GM23338 (cell line): Measurements from ENCODE around the gene SLC26A4. TPM values are rescaled to one million over a fixed set of nuclear protein-coding genes. Genes with fewer than 3 reads are reported as not detected.

Experiments
- ATAC-seq: fragments of 200-7000 bp; cut with Tn5 transposase; 3 replicates; pipeline ENCODE4 v1.9.1; 2020
- DNase-seq: peaks from one replicate; pipeline ENCODE4 v3.0.0-alpha.2; 2015; ENCODE audit warnings: low spot score
- H2AFZ ChIP-seq: fragments of 200-600 bp; sonication (generic); 2 replicates; pipeline ENCODE4 v1.8.0; 2016; ENCODE audit warnings: antibody characterized with exemption, mild to moderate bottlenecking, moderate library complexity
- H3F3A ChIP-seq: fragments of 200-600 bp; sonication (generic); replicated peaks from 2 replicates; pipeline ENCODE4 v1.8.0; 2017; ENCODE audit warnings: antibody characterized with exemption, mixed run types, low read depth
- H3K27ac ChIP-seq: fragments of 200-600 bp; sonication (generic); 2 replicates; pipeline ENCODE4 v1.6.1; 2016; ENCODE audit warnings: low read depth
- H3K27me3 ChIP-seq: fragments of 200-600 bp; sonication (generic); 2 replicates; pipeline ENCODE4 v1.8.0; 2016; ENCODE audit warnings: mild to moderate bottlenecking, mixed run types, moderate library complexity; ENCODE audit not compliant: insufficient read depth
- H3K36me3 ChIP-seq: fragments of 200-600 bp; sonication (generic); 2 replicates; pipeline ENCODE4 v1.8.0; 2016; ENCODE audit warnings: mild to moderate bottlenecking; ENCODE audit not compliant: insufficient read depth
- H3K4me1 ChIP-seq: fragments of 200-600 bp; sonication (generic); 2 replicates; pipeline ENCODE4 v1.8.0; 2016; ENCODE audit warnings: mild to moderate bottlenecking, moderate library complexity; ENCODE audit not compliant: insufficient read depth
- H3K4me2 ChIP-seq: fragments of 200-600 bp; sonication (generic); 2 replicates; pipeline ENCODE4 v1.7.1; 2017; ENCODE audit warnings: mixed run types
- H3K4me3 ChIP-seq: fragments of 200-600 bp; sonication (generic); 2 replicates; pipeline ENCODE4 v1.6.1; 2016; ENCODE audit warnings: mixed run types
- H3K79me2 ChIP-seq: fragments of 200-600 bp; sonication (generic); replicated peaks from 2 replicates; pipeline ENCODE4 v1.8.0; 2017; ENCODE audit warnings: mild to moderate bottlenecking; ENCODE audit not compliant: insufficient read depth
- H3K9me2 ChIP-seq: fragments of 200-600 bp; sonication (generic); 2 replicates; pipeline ENCODE4 v1.8.0; 2017; ENCODE audit not compliant: insufficient read depth
- H4K20me1 ChIP-seq: fragments of 200-600 bp; sonication (generic); replicated peaks from 2 replicates; pipeline ENCODE4 v1.8.0; 2017; ENCODE audit warnings: mild to moderate bottlenecking; ENCODE audit not compliant: insufficient read depth
- H3K27ac Mint-ChIP-seq: 2 replicates; pipeline ENCODE4 v1.8.0; 2020; ENCODE audit warnings: inconsistent platforms, mild to moderate bottlenecking, moderate library complexity, mixed read lengths
- H3K27me3 Mint-ChIP-seq: 3 replicates; pipeline ENCODE4 v1.8.0; 2022; ENCODE audit warnings: low read depth, mild to moderate bottlenecking, moderate library complexity, mixed read lengths, inconsistent platforms; ENCODE audit not compliant: insufficient read depth, poor library complexity
- H3K36me3 Mint-ChIP-seq: 3 replicates; pipeline ENCODE4 v1.8.0; 2021; ENCODE audit warnings: low read depth, mild to moderate bottlenecking, inconsistent platforms, moderate library complexity, mixed read lengths
- H3K4me1 Mint-ChIP-seq: 3 replicates; pipeline ENCODE4 v1.8.0; 2020; ENCODE audit warnings: mild to moderate bottlenecking, inconsistent platforms, mixed read lengths
- H3K4me3 Mint-ChIP-seq: 3 replicates; pipeline ENCODE4 v1.8.0; 2021; ENCODE audit warnings: moderate library complexity, mild to moderate bottlenecking, inconsistent platforms, mixed read lengths
- H3K9me3 Mint-ChIP-seq: 3 replicates; pipeline ENCODE4 v1.8.0; 2020; ENCODE audit warnings: moderate library complexity, mild to moderate bottlenecking, inconsistent platforms, mixed read lengths
- CREB1 ChIP-seq: fragments of 250-450 bp; sonication (Bioruptor Pico); IDR thresholded peaks from 2 replicates; pipeline ENCODE4 v1.5.0; 2020; ENCODE audit warnings: low read depth, mild to moderate bottlenecking, moderate library complexity
- CTCF ChIP-seq, 2 experiments: fragments of 200-600 bp in 1 of 2; sonication (generic) in 1 of 2; conservative IDR thresholded peaks; 2 replicates each; pipeline versions ENCODE4 v1.5.1 to v1.6.1; 2016 to 2017; ENCODE audit warnings: antibody characterized with exemption in 2 of 2, low read depth in 2 of 2, mild to moderate bottlenecking in 2 of 2, moderate library complexity in 1 of 2
- ETS1 ChIP-seq: IDR thresholded peaks from 2 replicates; pipeline ENCODE4 v1.6.1; 2016; ENCODE audit warnings: antibody characterized with exemption
- EZH2 ChIP-seq: fragments of 200-600 bp; sonication (generic); IDR thresholded peaks from one replicate; pipeline ENCODE4 v1.8.0; 2017; ENCODE audit warnings: antibody characterized with exemption, mild to moderate bottlenecking, low read depth; ENCODE audit not compliant: unreplicated experiment
- EZH2phosphoT487 ChIP-seq: fragments of 200-600 bp; sonication (generic); IDR thresholded peaks from one replicate; pipeline ENCODE4 v1.8.1; 2018; ENCODE audit warnings: antibody characterized with exemption; ENCODE audit not compliant: unreplicated experiment
- JUNB ChIP-seq: IDR thresholded peaks from one replicate; pipeline ENCODE4 v1.6.1; 2016; ENCODE audit warnings: antibody characterized with exemption; ENCODE audit not compliant: unreplicated experiment
- POLR2AphosphoS5 ChIP-seq: IDR thresholded peaks from 2 replicates; pipeline ENCODE4 v1.6.1; 2016; ENCODE audit warnings: antibody characterized with exemption, low read depth
- REST ChIP-seq: IDR thresholded peaks from one replicate; pipeline ENCODE4 v1.6.1; 2018; ENCODE audit warnings: antibody characterized with exemption; ENCODE audit not compliant: unreplicated experiment
- STAT1 ChIP-seq: IDR thresholded peaks from one replicate; pipeline ENCODE4 v1.6.1; 2016; ENCODE audit warnings: antibody characterized with exemption; ENCODE audit not compliant: unreplicated experiment
- ZNF114 ChIP-seq: fragments of 250-450 bp; sonication (Bioruptor Pico); IDR thresholded peaks from 2 replicates; pipeline ENCODE4 v1.5.0; 2020; ENCODE audit warnings: mild to moderate bottlenecking, moderate library complexity
- ZNF331 ChIP-seq: fragments of 250-450 bp; sonication (Bioruptor Pico); IDR thresholded peaks from 2 replicates; pipeline ENCODE4 v1.5.0; 2020; ENCODE audit warnings: low read depth, mild to moderate bottlenecking, moderate library complexity
- ZNF462 ChIP-seq: fragments of 250-450 bp; sonication (Bioruptor Pico); IDR thresholded peaks from 2 replicates; pipeline ENCODE4 v1.5.0; 2020; ENCODE audit warnings: mild to moderate bottlenecking, moderate library complexity
- polyA plus RNA-seq: library from polyadenylated mRNA; unstranded; fragments of >200 nt; fragmentation: Nextera tagmentation; extraction: Ambion mirVana; gene quantifications from 2 replicates; pipeline ENCODE4 v1.2.1, GENCODE V29; 2016
- total RNA-seq: library from RNA; depleted of rRNA; stranded (reverse); fragments of >200 nt; shearing (Covaris generic); gene quantifications from 2 replicates; pipeline ENCODE4 v1.2.3, GENCODE V29; 2014

Gene SLC26A4
- total and polyA plus RNA-seq, 2 experiments from 2014 or later: 0.07 TPM; not detected in 1

GRCh38 chr7:107641676-107642075, 19.0 kb upstream of the SLC26A4 start:
- Histone ChIP-seq H3F3A (no peaks in the 10 kb centered on the region), H4K20me1 (no peaks in the 10 kb centered on the region)
- no peak for TF ChIP-seq CREB1 (CRISPR knock-in tag)
- no peak for TF ChIP-seq EZH2phosphoT487
- TF ChIP-seq ZNF114: no peak
- TF ChIP-seq STAT1: no peak
- no peak for TF ChIP-seq ZNF331
- TF ChIP-seq REST: no peak
- TF ChIP-seq JUNB: no peak
- TF ChIP-seq ZNF462 (CRISPR knock-in tag): no peak
- no peak for TF ChIP-seq EZH2
- no peak for TF ChIP-seq POLR2AphosphoS5
- no peak for TF ChIP-seq ETS1
- TF ChIP-seq CTCF (conservative IDR thresholded peaks at IDR 0.05; ENCODE audit: low read depth in 2 of 2): no peak

More at GRCh38 chr7:107641676-107642075, 19.0 kb upstream of the SLC26A4 start:
- Histone ChIP-seq H3K4me2 (no peak overlapping the region), H3K4me1 (0 out of 2 replicates have a peak, but pooled peaks cover 7% of the 10 kb centered on the region), H3K9me2 (no peaks in the 10 kb centered on the region), H3K27ac (no peak overlapping the region), H3K4me3 (no peak overlapping the region), H3K27me3 (no peaks in the 10 kb centered on the region), H3K79me2 (no peaks in the 10 kb centered on the region), H2AFZ (no peak overlapping the region), H3K36me3 (no peaks in the 10 kb centered on the region)
- Mint-ChIP-seq H3K27me3 (peaks cover 2% of the 10 kb centered on the region), H3K4me3 (no peak overlapping the region), H3K36me3 (no peaks in the 10 kb centered on the region), H3K4me1 (peaks cover 3% of the 10 kb centered on the region; the same call in 1 of the 3 replicates), H3K27ac (no peak overlapping the region), H3K9me3 (peaks cover 3% of the 10 kb centered on the region; the same call in 1 of the 3 replicates)
- ATAC-seq (no peak), DNase-seq (no peak)
